NCI-H2196 (cell line): ENCODE results near the gene HAVCR1.
"Not testable (repeated sequence)": the region's sequence is repeated elsewhere in the genome, so short reads cannot be mapped to it uniquely, and the experiment has no call there.

Source experiments
- DNase-seq: peaks from one replicate; lab custom pipeline; 2025; ENCODE audit not compliant: unreplicated experiment; lab: John Stamatoyannopoulos, UW

Gene HAVCR1

GRCh38 chr5:157050050-157050449, 8.9 kb downstream of the HAVCR1 start:
- no peak for DNase-seq

GRCh38 chr5:157049605-157050004, 9.3 kb downstream of the HAVCR1 start:
- DNase-seq, result no peak

GRCh38 chr5:157047898-157048297, 11.0 kb downstream of the HAVCR1 start:
- no peak for DNase-seq

GRCh38 chr5:157047016-157047415, 11.9 kb downstream of the HAVCR1 start:
- DNase-seq, result not testable (repeated sequence)

- DNase-seq, result no peak
These were observed 12.9 kb downstream of the HAVCR1 start for GRCh38 chr5:157046041-157046440.

GRCh38 chr5:157045601-157046000, 13.3 kb downstream of the HAVCR1 start:
- no peak for DNase-seq

- no peak for DNase-seq
These were observed 20.2 kb downstream of the HAVCR1 start for GRCh38 chr5:157038568-157039187.

GRCh38 chr5:157034106-157035072, 24.5 kb downstream of the HAVCR1 start:
- DNase-seq, result not testable (repeated sequence)

GRCh38 chr5:157033071-157033583, 25.8 kb downstream of the HAVCR1 start:
- DNase-seq, result no peak

GRCh38 chr5:157030692-157031091, 28.2 kb downstream of the HAVCR1 start:
- no peak for DNase-seq

- no peak for DNase-seq
These were observed 29.5 kb downstream of the HAVCR1 start for GRCh38 chr5:157029457-157029856.

- DNase-seq, result not testable (repeated sequence)
These were observed 31.3 kb downstream of the HAVCR1 start for GRCh38 chr5:157027663-157028062.

GRCh38 chr5:157026789-157027424, 32.0 kb downstream of the HAVCR1 start:
- DNase-seq, result peak; percentile 48

- no peak for DNase-seq
These were observed 33.7 kb downstream of the HAVCR1 start for GRCh38 chr5:157025093-157025698.

- no peak for DNase-seq
These were observed 34.5 kb downstream of the HAVCR1 start for GRCh38 chr5:157024208-157024959.

GRCh38 chr5:157022024-157022423, 36.9 kb downstream of the HAVCR1 start:
- DNase-seq, result no peak

- no peak for DNase-seq
These were observed 38.2 kb downstream of the HAVCR1 start for GRCh38 chr5:157020511-157021222.

GRCh38 chr5:157020002-157020401, 38.9 kb downstream of the HAVCR1 start:
- DNase-seq, result no peak

- not testable (repeated sequence) for DNase-seq
These were observed 44.8 kb downstream of the HAVCR1 start for GRCh38 chr5:157014143-157014542.

GRCh38 chr5:157006262-157006661, 52.7 kb downstream of the HAVCR1 start:
- no peak for DNase-seq
